Adrenal gland (tissue), 5 donors: ENCODE results near the gene PODXL.

ENCODE experiments used
- POLR2A ChIP-seq, 2 donors: fragments of 450-650 bp; IDR thresholded peaks; one replicate each; pipeline ENCODE4 v1.6.1; 2017; ENCODE audit warnings: antibody characterized with exemption in 2 of 2, mild to moderate bottlenecking in 2 of 2, moderate library complexity in 1 of 2
- TF ChIP-seq, protein P1 (sequence below), 6 experiments: fragments of 450-650 bp in 4 of 6; fragments of 200-600 bp in 2 of 6; sonication (generic) in 1 of 6; IDR thresholded peaks; 1 replicate in 5 of 6; 2 replicates in 1 of 6; pipeline versions ENCODE4 v1.5.1 to v1.8.0; 2016 to 2021; ENCODE audit warnings: antibody characterized with exemption in 6 of 6, mild to moderate bottlenecking in 2 of 6, moderate library complexity in 1 of 6
- donor health status: DM: no; HTN: no; CAD: no.

DNA sequence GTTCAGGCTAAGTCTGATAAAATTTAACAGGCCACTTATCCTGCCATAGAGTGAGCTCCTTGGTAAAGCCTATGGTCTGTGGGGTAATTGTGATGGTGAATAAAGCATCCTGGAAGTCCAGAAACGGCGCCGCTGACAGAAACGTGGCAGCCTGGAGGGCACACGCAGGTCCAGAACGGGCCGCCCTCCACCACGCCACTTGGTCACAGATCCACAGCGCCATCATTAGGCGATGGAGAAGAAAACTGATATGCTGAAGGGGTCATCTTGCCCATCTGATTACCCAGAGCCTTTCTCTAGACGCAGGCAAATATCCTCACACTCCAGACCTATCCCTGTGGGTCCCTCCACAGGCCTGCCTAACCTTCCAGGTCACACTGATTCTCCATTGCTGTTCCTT is 37.8 kb downstream of the PODXL start:
- TF ChIP-seq, protein P1, sequence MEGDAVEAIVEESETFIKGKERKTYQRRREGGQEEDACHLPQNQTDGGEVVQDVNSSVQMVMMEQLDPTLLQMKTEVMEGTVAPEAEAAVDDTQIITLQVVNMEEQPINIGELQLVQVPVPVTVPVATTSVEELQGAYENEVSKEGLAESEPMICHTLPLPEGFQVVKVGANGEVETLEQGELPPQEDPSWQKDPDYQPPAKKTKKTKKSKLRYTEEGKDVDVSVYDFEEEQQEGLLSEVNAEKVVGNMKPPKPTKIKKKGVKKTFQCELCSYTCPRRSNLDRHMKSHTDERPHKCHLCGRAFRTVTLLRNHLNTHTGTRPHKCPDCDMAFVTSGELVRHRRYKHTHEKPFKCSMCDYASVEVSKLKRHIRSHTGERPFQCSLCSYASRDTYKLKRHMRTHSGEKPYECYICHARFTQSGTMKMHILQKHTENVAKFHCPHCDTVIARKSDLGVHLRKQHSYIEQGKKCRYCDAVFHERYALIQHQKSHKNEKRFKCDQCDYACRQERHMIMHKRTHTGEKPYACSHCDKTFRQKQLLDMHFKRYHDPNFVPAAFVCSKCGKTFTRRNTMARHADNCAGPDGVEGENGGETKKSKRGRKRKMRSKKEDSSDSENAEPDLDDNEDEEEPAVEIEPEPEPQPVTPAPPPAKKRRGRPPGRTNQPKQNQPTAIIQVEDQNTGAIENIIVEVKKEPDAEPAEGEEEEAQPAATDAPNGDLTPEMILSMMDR (IDR thresholded peaks at IDR 0.05), result no peak
- TF ChIP-seq POLR2A (IDR thresholded peaks at IDR 0.05), result no peak
